Medulla oblongata (tissue), 1 donor: ENCODE data around the gene PAIP1.
"Not testable (repeated sequence)": the region's sequence is repeated elsewhere in the genome, so short reads cannot be mapped to it uniquely, and the experiment has no call there.

Experiments used
- DNase-seq: peaks from one replicate; pipeline ENCODE4 v3.0.0-alpha.2; 2015; ENCODE audit errors: extremely low spot score

PAIP1 gene

DNA sequence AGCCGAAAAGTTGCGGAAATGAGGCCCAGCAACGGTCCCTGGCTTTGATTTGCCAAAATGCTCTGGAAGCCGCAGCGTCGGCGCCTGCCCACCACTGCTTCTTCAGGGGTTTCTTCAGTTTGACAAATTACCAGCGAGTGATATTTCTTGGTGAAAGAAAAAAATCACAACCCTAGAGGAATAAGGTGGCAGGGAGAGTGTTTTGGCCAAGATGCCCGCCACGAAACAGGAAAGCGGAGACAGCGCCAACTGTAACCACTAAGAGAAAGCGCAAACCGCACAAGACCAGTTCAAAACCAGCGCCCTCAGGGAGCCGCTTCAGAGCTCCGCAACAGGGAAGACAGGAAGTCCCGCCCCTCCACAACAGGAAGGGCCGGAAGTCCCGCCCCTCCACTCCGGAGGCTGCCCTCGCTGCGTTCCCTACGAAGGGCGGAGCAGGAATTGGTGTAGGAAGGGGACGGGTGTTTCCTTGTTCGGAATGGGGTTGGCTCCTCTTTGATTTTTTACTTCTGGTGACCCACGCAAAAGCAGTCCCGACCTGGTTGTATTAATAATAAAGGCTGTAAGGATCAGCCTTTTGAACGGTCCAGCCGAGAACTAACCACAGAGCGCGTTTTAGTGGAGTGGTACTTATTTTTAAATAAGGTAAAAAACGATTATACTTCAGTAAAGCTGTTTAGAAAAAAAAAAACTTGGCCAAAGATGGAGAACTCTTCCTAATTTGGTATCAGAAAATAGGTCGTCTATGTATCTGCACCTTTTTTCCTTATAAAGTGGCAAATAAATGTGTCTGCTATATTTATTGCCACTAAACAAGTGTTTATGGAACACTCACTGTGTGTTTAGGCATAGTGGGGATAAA, 41.8 kb downstream of the PAIP1 start, which contains the start of gene C5orf34:
C5orf34 (minus strand) TSS at position 333 of the 862 bp plus-strand sequence. CDS start 5,809 bp downstream, outside the sequence.
- DNase-seq = peak; percentile 98

DNA sequence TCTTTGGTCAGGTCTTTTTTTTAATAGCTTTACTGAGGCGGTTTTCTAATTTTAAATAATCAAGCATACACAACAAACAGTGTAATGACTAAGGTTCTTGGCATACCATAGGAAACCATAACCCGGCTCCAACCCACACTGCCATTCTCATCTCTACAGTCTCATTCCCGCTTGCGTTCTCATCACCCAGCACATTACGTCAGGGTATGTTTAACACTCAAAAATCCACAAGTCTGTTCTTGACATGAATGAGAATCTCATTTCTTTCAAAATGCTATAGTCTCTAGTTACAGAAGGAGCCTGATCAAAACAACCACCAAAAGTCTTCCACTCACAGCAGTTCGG, 42.4 kb downstream of the PAIP1 start:
- DNase-seq = no peak

GRCh38 chr5:43514025-43514424, 42.9 kb downstream of the PAIP1 start:
- DNase-seq = no peak

DNA sequence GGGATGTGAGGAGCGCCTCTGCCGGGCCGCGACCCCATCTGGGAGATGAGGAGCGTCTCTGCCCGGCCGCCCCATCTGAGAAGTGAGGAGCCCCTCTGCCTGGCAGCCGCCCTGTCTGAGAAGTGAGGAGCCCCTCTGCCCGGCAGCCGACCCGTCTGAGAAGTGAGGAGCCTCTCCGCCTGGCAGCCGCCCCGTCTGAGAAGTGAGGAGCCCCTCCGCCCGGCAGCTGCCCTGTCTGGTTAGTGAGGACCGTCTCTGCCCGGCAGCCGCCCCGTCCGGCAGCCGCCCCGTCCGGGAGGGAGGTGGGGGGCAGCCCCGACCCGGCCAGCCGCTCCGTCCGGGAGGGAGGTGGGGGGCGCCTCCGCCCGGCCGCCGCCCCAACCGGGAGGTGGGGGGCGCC, 45.8 kb downstream of the PAIP1 start:
- not testable (repeated sequence) for DNase-seq

DNA sequence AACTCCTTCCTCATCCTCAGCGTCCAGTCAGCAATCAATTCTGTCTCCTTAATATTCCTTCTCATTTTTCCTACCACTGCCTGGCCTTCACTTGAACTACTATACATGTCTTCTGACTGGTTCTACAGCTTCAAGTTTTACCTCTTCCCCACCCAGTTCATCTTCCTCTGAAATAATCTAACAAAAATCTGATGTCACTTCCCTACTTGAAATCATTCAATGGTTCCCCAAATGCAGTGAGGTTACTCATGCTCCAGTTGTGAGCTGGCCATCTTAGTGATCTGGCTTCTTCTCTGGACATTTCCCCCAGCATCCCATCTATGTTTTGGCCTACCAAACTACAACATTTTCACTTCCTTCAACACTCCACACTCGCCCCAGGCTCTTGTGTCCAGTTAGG, 58.3 kb downstream of the PAIP1 start:
- DNase-seq = no peak

DNA sequence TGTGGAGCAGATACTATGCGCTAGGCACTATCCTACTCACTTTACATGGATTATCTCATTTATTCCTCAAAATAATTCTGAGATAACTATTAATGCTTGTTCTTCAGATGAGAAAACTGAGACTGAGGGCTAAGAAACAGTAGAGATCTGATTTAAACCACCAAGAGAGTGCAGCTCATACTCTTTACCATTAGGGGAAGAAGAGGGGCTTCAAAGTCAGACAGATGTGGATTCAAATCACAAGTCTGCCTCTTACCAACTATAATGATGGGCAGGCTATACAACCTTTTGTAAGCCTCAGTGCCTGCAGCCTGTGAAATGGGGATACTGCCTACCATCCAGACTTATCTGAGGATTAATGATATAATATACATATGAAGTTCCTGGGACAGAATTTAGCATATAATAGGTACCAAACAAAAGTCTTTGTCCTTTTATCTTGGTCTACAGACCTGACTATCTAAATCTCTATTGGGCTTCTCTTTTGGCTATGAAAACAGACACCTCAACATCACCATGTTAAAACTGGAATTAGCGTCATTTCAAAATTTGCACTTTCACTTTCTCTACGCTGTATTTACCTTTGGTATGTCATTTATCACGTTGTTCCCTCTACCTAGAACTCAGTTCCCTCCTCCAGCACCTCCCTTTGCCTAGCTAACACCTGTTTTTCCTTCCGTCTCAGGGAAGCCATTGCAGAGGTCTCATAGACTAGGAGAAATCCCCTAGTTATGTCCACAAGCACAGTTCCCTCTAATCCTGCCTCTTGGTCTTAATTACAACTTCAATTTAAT, 59.4 kb downstream of the PAIP1 start:
- DNase-seq = no peak

GRCh38 chr5:43491326-43491725, 65.6 kb downstream of the PAIP1 start:
- no peak for DNase-seq

- DNase-seq = no peak
Observed at GRCh38 chr5:43486353-43486752, 70.5 kb downstream of the PAIP1 start.

GRCh38 chr5:43485406-43485805, 71.5 kb downstream of the PAIP1 start:
- peak; percentile 6 for DNase-seq

GRCh38 chr5:43484106-43484849, 72.6 kb downstream of the PAIP1 start:
- DNase-seq = peak; percentile 92

GRCh38 chr5:43483298-43484105, 73.4 kb downstream of the PAIP1 start, which contains the start of gene TMEM267:
Gene TMEM267 (minus strand): TSS chr5:43483865. CDS start chr5:43453969, 29,896 bp downstream.
- DNase-seq = peak; percentile 96

DNA sequence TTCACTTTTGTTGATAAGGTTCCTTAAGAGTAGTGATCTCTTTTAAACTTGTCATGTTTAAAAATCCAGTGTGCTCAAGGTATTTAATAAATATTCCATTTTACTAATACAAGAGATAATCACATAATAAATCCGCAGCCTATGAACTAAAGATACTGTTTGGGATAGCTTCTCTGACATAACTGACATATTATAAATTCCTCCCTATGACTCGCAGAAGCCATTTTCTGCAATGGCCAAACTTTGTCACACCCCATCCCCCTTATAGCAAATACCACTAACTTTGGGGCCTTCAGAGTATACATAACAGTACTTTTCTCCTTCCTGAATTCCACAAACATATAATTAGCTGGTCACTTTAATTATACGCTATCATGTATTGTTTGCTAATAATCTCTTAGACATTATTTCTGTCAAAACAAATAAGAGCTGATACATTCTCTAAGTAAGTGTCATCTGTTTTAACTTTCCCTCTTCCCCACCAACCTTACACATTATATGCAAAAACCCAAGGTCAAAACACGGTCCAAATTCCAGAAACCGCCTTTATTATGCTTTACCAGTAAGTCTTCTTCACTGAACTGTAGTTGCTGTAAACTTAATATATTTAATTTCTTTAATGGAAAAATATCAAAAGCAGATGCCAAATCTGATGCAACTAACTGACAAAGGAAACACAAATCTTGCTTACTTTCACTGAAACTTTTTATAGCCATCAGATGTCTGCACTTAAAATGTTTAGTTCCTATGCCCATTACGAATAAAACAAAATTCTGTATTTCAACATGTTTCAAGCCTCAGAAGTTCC, 74.2 kb downstream of the PAIP1 start:
- peak; percentile 17 for DNase-seq
